OCI-LY7 (cell line): ENCODE measurements around the gene BBS9. TPM values are rescaled to one million over a fixed set of nuclear protein-coding genes. Genes with fewer than 3 reads are reported as not detected.

ENCODE experiments used
- BruUV-seq: library from RNA; stranded (reverse); fragments of 400-500 nt; replicated peaks from 2 replicates; lab custom pipeline; 2021; lab: Mats Ljungman, UMichigan
- CTCF ChIA-PET: fragments of 300-600 bp; sonication (Branson Sonifier 250); formaldehyde crosslinking; loops from one replicate; lab custom pipeline; 2022; ENCODE audit warnings: antibody characterized with exemption; ENCODE audit not compliant: unreplicated experiment; lab: Charles Lee
- POLR2A ChIA-PET: fragments of 300-600 bp; sonication (Branson Sonifier 250); formaldehyde crosslinking; loops from one replicate; lab custom pipeline; 2022; ENCODE audit warnings: antibody characterized with exemption; lab: Charles Lee
- DNase-seq: peaks from one replicate; pipeline ENCODE4 v3.0.0-alpha.2; 2015; ENCODE audit warnings: low spot score
- H2AFZ ChIP-seq: fragments of 200-600 bp; sonication (generic), shearing (Covaris generic); 2 replicates; pipeline ENCODE4 v1.6.1; 2014; ENCODE audit warnings: mild to moderate bottlenecking, antibody characterized with exemption, low read length, moderate library complexity
- H3K27ac ChIP-seq: fragments of 200-600 bp; sonication (generic); 2 replicates; pipeline ENCODE4 v1.5.1; 2014; ENCODE audit warnings: mixed run types, low read depth, mild to moderate bottlenecking, moderate library complexity, low read length, inconsistent platforms; ENCODE audit not compliant: poor library complexity, severe bottlenecking
- H3K36me3 ChIP-seq: fragments of 200-600 bp; sonication (generic); 2 replicates; pipeline ENCODE4 v1.6.1; 2014; ENCODE audit warnings: mild to moderate bottlenecking, antibody characterized with exemption, low read length, moderate library complexity, mixed read lengths; ENCODE audit not compliant: insufficient read depth
- H3K4me1 ChIP-seq: fragments of 200-600 bp; sonication (generic); 2 replicates; pipeline ENCODE4 v1.5.1; 2014; ENCODE audit warnings: mild to moderate bottlenecking, low read length; ENCODE audit not compliant: insufficient read depth, poor library complexity, severe bottlenecking
- H3K4me2 ChIP-seq: fragments of 200-600 bp; sonication (generic); 2 replicates; pipeline ENCODE4 v1.6.1; 2014; ENCODE audit warnings: mild to moderate bottlenecking, low read length
- H3K4me3 ChIP-seq: fragments of 200-600 bp; sonication (generic); 2 replicates; pipeline ENCODE4 v1.5.1; 2014; ENCODE audit warnings: mild to moderate bottlenecking, low read depth, low read length; ENCODE audit not compliant: poor library complexity, severe bottlenecking
- H3K79me2 ChIP-seq: fragments of 200-600 bp; sonication (generic); 2 replicates; pipeline ENCODE4 v1.6.1; 2016; ENCODE audit warnings: low read depth, mild to moderate bottlenecking, low read length, moderate library complexity, mixed read lengths; ENCODE audit not compliant: insufficient read depth
- H3K9me2 ChIP-seq: fragments of 200-600 bp; sonication (generic); 2 replicates; pipeline ENCODE4 v1.6.1; 2016; ENCODE audit warnings: mild to moderate bottlenecking, low read length, mixed read lengths; ENCODE audit not compliant: insufficient read depth
- H3K9me3 ChIP-seq: fragments of 200-600 bp; sonication (generic); 2 replicates; pipeline ENCODE4 v1.6.1; 2014; ENCODE audit warnings: mild to moderate bottlenecking, mixed run types, low read length, mixed read lengths
- H4K20me1 ChIP-seq: fragments of 200-600 bp; sonication (generic); 2 replicates; pipeline ENCODE4 v1.6.1; 2014; ENCODE audit warnings: mild to moderate bottlenecking, antibody characterized with exemption, low read length, moderate library complexity, mixed read lengths; ENCODE audit not compliant: insufficient read depth
- EZH2phosphoT487 ChIP-seq: fragments of 200-600 bp; sonication (generic); IDR thresholded peaks from 2 replicates; pipeline ENCODE4 v1.6.1; 2018; ENCODE audit warnings: low read depth, borderline replicate concordance, mild to moderate bottlenecking, mixed run types, antibody characterized with exemption, low read length, moderate library complexity, mixed read lengths
- intact Hi-C: fragments of 100-400 bp; cut with micrococcal nuclease; formaldehyde crosslinking; loops from one replicate; pipeline ENCODE4 v1.10.0; 2022; ENCODE audit not compliant: unreplicated experiment
- total RNA-seq, 2 experiments: library from RNA; depleted of rRNA in 1 of 2; stranded (reverse); fragments of >200 nt in 1 of 2; shearing (Covaris generic) in 1 of 2; gene quantifications; 2 replicates each; pipeline ENCODE4 v1.2.3, GENCODE V29; 2014 to 2022
- TF ChIP-seq, protein P1 (sequence below): fragments of 200-600 bp; sonication (generic); conservative IDR thresholded peaks from 2 replicates; pipeline ENCODE4 v1.5.1; 2014; ENCODE audit warnings: mild to moderate bottlenecking, antibody characterized with exemption, low read length, moderate library complexity, mixed read lengths

Gene BBS9
- total RNA-seq, 2 experiments from 2014 or later = 6.8 to 14.8 TPM

DNA sequence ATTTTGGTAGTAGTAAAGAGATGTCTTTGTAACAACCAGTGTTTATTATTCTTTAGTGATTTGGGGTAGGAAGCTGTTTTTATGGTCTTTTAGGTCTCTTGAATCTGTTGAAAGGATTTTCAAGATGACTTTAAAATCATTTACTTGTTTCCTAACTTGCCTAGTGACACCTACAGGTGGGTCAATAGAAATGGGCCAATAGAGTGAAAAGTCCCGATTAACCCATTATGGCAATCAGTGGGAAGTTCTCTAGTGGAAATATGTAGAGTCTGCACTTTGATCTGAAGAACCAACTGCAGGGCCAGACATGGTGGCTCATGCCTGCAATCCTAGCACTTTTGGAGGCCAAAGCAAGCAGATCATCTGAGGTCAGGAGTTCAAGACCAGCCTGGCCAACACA, 401.3 kb downstream of the BBS9 start:
- Histone ChIP-seq H2AFZ (no peak overlapping the region), H3K4me1 (no peaks in the 10 kb centered on the region), H3K27ac (no peak overlapping the region), H3K9me2 (no peaks in the 10 kb centered on the region), H3K4me3 (no peak overlapping the region), H4K20me1 (no peaks in the 10 kb centered on the region), H3K79me2 (no peaks in the 10 kb centered on the region), H3K4me2 (no peak overlapping the region), H3K9me3 (no peaks in the 10 kb centered on the region), H3K36me3 (no peaks in the 10 kb centered on the region)
- TF ChIP-seq EZH2phosphoT487 = no peak
- TF ChIP-seq, protein P1, sequence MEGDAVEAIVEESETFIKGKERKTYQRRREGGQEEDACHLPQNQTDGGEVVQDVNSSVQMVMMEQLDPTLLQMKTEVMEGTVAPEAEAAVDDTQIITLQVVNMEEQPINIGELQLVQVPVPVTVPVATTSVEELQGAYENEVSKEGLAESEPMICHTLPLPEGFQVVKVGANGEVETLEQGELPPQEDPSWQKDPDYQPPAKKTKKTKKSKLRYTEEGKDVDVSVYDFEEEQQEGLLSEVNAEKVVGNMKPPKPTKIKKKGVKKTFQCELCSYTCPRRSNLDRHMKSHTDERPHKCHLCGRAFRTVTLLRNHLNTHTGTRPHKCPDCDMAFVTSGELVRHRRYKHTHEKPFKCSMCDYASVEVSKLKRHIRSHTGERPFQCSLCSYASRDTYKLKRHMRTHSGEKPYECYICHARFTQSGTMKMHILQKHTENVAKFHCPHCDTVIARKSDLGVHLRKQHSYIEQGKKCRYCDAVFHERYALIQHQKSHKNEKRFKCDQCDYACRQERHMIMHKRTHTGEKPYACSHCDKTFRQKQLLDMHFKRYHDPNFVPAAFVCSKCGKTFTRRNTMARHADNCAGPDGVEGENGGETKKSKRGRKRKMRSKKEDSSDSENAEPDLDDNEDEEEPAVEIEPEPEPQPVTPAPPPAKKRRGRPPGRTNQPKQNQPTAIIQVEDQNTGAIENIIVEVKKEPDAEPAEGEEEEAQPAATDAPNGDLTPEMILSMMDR = peak; percentile 36; the same call in 1 of the 2 replicates
- CTCF ChIA-PET = no interaction called here
- intact Hi-C loops = no loop called here
- no peak for DNase-seq
- no TSS peak for BruUV-seq
- POLR2A ChIA-PET = interaction anchor here (1.2 kb wide), 1 partner anchor 11 kb away, joined by 4 read pairs; no protein-coding TSS in a partner anchor

DNA sequence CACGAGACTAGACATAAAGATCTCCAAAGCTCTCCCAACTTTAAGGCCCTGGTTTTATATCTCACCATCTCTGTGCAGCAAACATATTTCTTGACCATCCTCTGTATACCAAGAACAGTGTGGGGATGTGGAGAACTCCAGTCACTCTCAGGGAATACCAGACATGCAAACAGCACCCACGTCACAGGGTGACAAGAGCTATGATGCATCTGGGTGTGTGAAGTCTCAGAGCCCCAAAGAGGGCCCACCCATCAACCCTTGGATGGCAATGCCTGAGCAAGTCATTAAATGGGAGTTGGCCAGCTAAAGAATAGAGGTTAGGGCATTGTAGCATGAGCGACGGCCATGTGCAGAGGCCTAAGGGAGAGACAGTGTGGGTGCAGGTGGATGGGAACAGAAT, 402.5 kb downstream of the BBS9 start:
- H3K4me3 ChIP-seq = no peak overlapping the region
- H3K4me2 ChIP-seq = no peak overlapping the region
- TF ChIP-seq EZH2phosphoT487 = no peak
- TF ChIP-seq, protein P1 = no peak
- no peaks in the 10 kb centered on the region for H3K9me3 ChIP-seq
- no peaks in the 10 kb centered on the region for H3K79me2 ChIP-seq
- CTCF ChIA-PET = no interaction called here
- POLR2A ChIA-PET = interaction anchor here (1.2 kb wide), 1 partner anchor 13 kb away, joined by 4 read pairs; no protein-coding TSS in a partner anchor
- H2AFZ ChIP-seq = no peak overlapping the region
- no peak overlapping the region for H3K27ac ChIP-seq
- H3K9me2 ChIP-seq = no peaks in the 10 kb centered on the region
- DNase-seq = no peak
- intact Hi-C loops = no loop called here
- H3K4me1 ChIP-seq = no peaks in the 10 kb centered on the region
- no peaks in the 10 kb centered on the region for H3K36me3 ChIP-seq
- H4K20me1 ChIP-seq = no peaks in the 10 kb centered on the region
- BruUV-seq = no TSS peak

DNA sequence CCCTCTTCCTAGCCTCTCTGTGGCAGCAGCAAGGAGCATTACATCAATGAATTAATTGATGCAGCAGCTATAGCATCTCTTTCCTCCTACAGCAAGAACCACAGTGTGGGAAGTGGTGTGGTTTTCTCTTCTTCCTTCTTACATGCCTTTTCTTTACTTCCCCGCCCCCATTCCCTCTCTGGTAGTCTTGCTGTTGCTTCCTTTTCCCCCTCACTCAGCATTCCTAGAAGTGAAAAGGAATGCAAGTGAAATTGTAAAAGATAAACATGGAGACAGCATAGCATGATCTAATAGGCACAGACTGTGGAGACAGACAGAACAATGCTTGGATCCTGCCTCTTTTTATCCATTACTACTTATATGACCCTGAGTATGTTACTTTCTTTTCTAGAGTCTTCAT, 405.5 kb downstream of the BBS9 start:
- H3K36me3 ChIP-seq = no peaks in the 10 kb centered on the region
- DNase-seq = no peak
- peaks cover 15% of the 10 kb centered on the region; the same call in 1 of the 2 replicates for H3K9me3 ChIP-seq
- no peaks in the 10 kb centered on the region for H3K79me2 ChIP-seq
- no peaks in the 10 kb centered on the region for H3K9me2 ChIP-seq
- no peaks in the 10 kb centered on the region for H4K20me1 ChIP-seq
- no peaks in the 10 kb centered on the region for H3K4me1 ChIP-seq
- H3K4me3 ChIP-seq = no peak overlapping the region
- ChIA-PET POLR2A (no interaction called here), CTCF (no interaction called here)
- no TSS peak for BruUV-seq
- no peak overlapping the region for H3K27ac ChIP-seq
- H2AFZ ChIP-seq = no peak overlapping the region
- TF ChIP-seq EZH2phosphoT487 = no peak
- TF ChIP-seq, protein P1 = no peak
- no peak overlapping the region for H3K4me2 ChIP-seq
- intact Hi-C loops = no loop called here
